Adipocyte (in vitro differentiated cells): ENCODE measurements around the gene GMEB1.

ENCODE experiments used
- DNase-seq: peaks from one replicate; pipeline ENCODE4 v3.0.0-alpha.2; 2015; ENCODE audit warnings: low read depth
- H3K27me3 ChIP-seq: replicated peaks from 2 replicates; pipeline ENCODE4 v1.7.0; 2013; ENCODE audit warnings: mild to moderate bottlenecking, low read length, moderate library complexity; ENCODE audit not compliant: control insufficient read depth, insufficient read depth
- H3K36me3 ChIP-seq: 2 replicates; pipeline ENCODE4 v1.7.0; 2013; ENCODE audit warnings: low read length, mild to moderate bottlenecking, moderate library complexity; ENCODE audit not compliant: control insufficient read depth, insufficient read depth, severe bottlenecking
- H3K4me1 ChIP-seq: 2 replicates; pipeline ENCODE4 v1.7.0; 2013; ENCODE audit warnings: mild to moderate bottlenecking, low read length, moderate library complexity; ENCODE audit not compliant: control insufficient read depth, insufficient read depth
- H3K4me3 ChIP-seq: 2 replicates; pipeline ENCODE4 v1.7.0; 2013; ENCODE audit warnings: mild to moderate bottlenecking, low read length, moderate library complexity
- H3K9ac ChIP-seq: 2 replicates; pipeline ENCODE4 v1.7.0; 2013; ENCODE audit warnings: mild to moderate bottlenecking, low read length, moderate library complexity
- H3K9me3 ChIP-seq: 2 replicates; pipeline ENCODE4 v1.7.0; 2013; ENCODE audit warnings: mild to moderate bottlenecking, low read length, moderate library complexity; ENCODE audit not compliant: control insufficient read depth

Gene GMEB1

DNA sequence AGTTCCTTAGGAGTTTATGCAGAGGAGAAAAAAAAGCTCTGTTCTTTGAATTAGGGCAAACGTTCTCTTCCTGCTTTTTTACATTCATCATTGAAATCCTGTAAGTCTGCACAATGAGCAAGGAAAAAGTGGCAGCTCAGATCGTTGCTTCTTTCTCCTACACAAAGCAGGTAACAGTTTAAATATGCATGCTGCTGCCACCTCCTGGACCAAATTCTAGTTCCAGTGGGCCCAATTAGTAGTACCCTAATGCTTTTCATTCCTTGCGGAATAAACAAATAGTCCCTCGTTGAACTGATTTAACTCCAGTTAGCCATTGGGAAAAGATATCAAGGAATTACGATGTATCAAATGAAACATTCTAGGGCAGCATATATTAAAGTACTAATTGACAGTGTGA is 88.3 kb downstream of the GMEB1 start:
- no peak overlapping the region for H3K9ac ChIP-seq
- no peaks in the 10 kb centered on the region for H3K27me3 ChIP-seq
- DNase-seq = no peak
- no peak overlapping the region for H3K4me3 ChIP-seq
- peaks cover 36% of the 10 kb centered on the region for H3K4me1 ChIP-seq
- H3K36me3 ChIP-seq = peaks cover 51% of the 10 kb centered on the region
- no peaks in the 10 kb centered on the region for H3K9me3 ChIP-seq

DNA sequence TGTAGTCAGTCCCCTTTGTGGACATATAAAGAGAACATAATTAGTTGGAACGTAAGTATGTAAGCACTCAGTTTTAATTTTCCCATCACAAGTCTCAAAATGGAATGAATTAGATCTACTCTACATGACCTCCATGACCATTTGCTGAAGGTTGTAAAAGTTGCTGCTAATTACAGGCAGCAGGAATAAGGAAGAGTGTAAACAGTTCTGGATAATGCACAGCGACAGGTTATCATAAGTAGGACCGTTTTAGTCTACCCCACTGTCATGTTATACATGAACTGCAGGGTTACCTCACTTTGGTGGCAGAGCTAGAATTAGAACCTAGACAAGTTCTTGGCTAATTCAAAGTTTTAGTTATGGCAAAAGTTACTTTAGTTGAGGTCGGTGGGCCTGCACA is 89.8 kb downstream of the GMEB1 start:
- Histone ChIP-seq H3K4me1 (peaks cover 30% of the 10 kb centered on the region), H3K9ac (no peak overlapping the region), H3K27me3 (no peaks in the 10 kb centered on the region), H3K4me3 (no peak overlapping the region), H3K9me3 (no peaks in the 10 kb centered on the region), H3K36me3 (peaks cover 46% of the 10 kb centered on the region)
- DNase-seq = no peak

GRCh38 chr1:28759257-28759656 is 90.7 kb downstream of the GMEB1 start:
- no peak overlapping the region for H3K9ac ChIP-seq
- H3K27me3 ChIP-seq = no peaks in the 10 kb centered on the region
- H3K4me3 ChIP-seq = no peak overlapping the region
- DNase-seq = no peak
- H3K4me1 ChIP-seq = peaks cover 30% of the 10 kb centered on the region
- peaks cover 42% of the 10 kb centered on the region for H3K36me3 ChIP-seq
- no peaks in the 10 kb centered on the region for H3K9me3 ChIP-seq

DNA sequence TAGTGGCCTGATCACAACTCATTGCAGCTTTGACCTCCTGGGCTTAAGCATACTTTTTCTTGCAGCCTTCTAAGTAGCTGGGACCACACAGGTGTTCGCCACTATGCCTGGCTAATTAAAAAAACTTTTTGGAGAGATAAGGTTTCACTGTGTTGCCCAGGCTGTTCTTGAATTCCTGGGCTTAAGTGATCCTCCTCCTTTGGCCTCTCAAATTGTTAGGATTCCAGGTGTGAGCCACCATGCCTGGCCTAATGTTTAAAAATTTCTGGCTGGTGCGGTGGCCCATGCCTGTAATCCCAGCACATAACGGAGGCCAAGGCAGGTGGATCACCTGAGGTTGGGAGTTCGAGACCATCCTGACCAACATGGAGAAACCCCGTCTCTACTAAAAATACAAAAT is 92.6 kb downstream of the GMEB1 start:
- Histone ChIP-seq H3K36me3 (peaks cover 57% of the 10 kb centered on the region), H3K9ac (no peak overlapping the region), H3K9me3 (no peaks in the 10 kb centered on the region), H3K4me1 (peaks cover 11% of the 10 kb centered on the region), H3K27me3 (no peaks in the 10 kb centered on the region), H3K4me3 (no peak overlapping the region)
- DNase-seq = no peak

- DNase-seq = no peak
- peaks cover 9% of the 10 kb centered on the region for H3K4me1 ChIP-seq
Observed at GRCh38 chr1:28766532-28767183, 98.1 kb downstream of the GMEB1 start.

More at GRCh38 chr1:28766532-28767183, 98.1 kb downstream of the GMEB1 start:
- Histone ChIP-seq H3K9me3 (no peaks in the 10 kb centered on the region), H3K27me3 (no peaks in the 10 kb centered on the region), H3K36me3 (peaks cover 47% of the 10 kb centered on the region), H3K4me3 (no peak overlapping the region), H3K9ac (no peak overlapping the region)
